Neural cell (in vitro differentiated cells): ENCODE results near the gene JCHAIN.

Experiments used
- CTCF ChIP-seq: fragments of 450-650 bp; IDR thresholded peaks from 2 replicates; pipeline ENCODE4 v1.5.1; 2014; ENCODE audit warnings: antibody characterized with exemption, mild to moderate bottlenecking, moderate library complexity; ENCODE audit not compliant: poor library complexity, severe bottlenecking
- EP300 ChIP-seq: fragments of 450-650 bp; conservative IDR thresholded peaks from 2 replicates; pipeline ENCODE4 v1.6.1; 2014; ENCODE audit warnings: antibody characterized with exemption, mild to moderate bottlenecking, moderate library complexity; ENCODE audit not compliant: poor library complexity, severe bottlenecking
- POLR2AphosphoS5 ChIP-seq: IDR thresholded peaks from 2 replicates; pipeline ENCODE4 v1.6.1; 2012
- REST ChIP-seq: IDR thresholded peaks from 2 replicates; pipeline ENCODE4 v1.6.1; 2012; ENCODE audit warnings: borderline replicate concordance

GRCh38 chr4:70671091-70671490, 4.8 kb upstream of the JCHAIN start:
- TF ChIP-seq CTCF (no peak), POLR2AphosphoS5 (no peak), REST (no peak), EP300 (no peak)
